HepG2 (cell line): Measurements from ENCODE around the gene TP53TG5. TPM values are rescaled to one million over a fixed set of nuclear protein-coding genes. Genes with fewer than 3 reads are reported as not detected.
A peak's percentile ranks its signal among the peaks of the same experiment; 100 is the strongest.

ENCODE experiments used
- ARNTL ChIP-seq: sonication (generic); formaldehyde crosslinking; IDR thresholded peaks from 2 replicates; pipeline ENCODE4 v1.4.0; 2020; ENCODE audit warnings: mild to moderate bottlenecking, missing genetic modification reagents
- CREB1 ChIP-seq, 2 experiments: fragments of 450-650 bp in 1 of 2; IDR thresholded peaks; 2 replicates each; pipeline ENCODE4 v1.6.1; 2016 to 2017; ENCODE audit warnings: control low read depth in 1 of 2, mild to moderate bottlenecking in 1 of 2, missing compliant biosample characterization in 1 of 2, missing genetic modification characterization in 1 of 2
- DR1 ChIP-seq: sonication (generic); formaldehyde crosslinking; IDR thresholded peaks from 2 replicates; pipeline ENCODE4 v1.8.0; 2021; ENCODE audit warnings: mild to moderate bottlenecking, missing genetic modification reagents, inconsistent platforms
- GLI4 ChIP-seq: sonication (generic); formaldehyde crosslinking; IDR thresholded peaks from 2 replicates; pipeline ENCODE4 v1.5.1; 2020; ENCODE audit warnings: missing genetic modification reagents, mild to moderate bottlenecking, moderate library complexity, borderline replicate concordance
- HOXA3 ChIP-seq: sonication (generic); formaldehyde crosslinking; IDR thresholded peaks from 2 replicates; pipeline ENCODE4 v1.5.0; 2020; ENCODE audit warnings: missing genetic modification reagents
- NFIC ChIP-seq: IDR thresholded peaks from 2 replicates; pipeline ENCODE4 v1.6.1; 2012; ENCODE audit warnings: mild to moderate bottlenecking, low read length, inconsistent platforms
- NKX3-1 ChIP-seq: sonication (generic); formaldehyde crosslinking; IDR thresholded peaks from 2 replicates; pipeline ENCODE4 v1.5.0; 2020; ENCODE audit warnings: missing genetic modification reagents
- PRMT3 ChIP-seq: sonication (generic); formaldehyde crosslinking; IDR thresholded peaks from 2 replicates; pipeline ENCODE4 v1.8.1; 2022; ENCODE audit warnings: low read depth, mild to moderate bottlenecking, moderate library complexity, missing genetic modification reagents, borderline replicate concordance
- SAP130 ChIP-seq: IDR thresholded peaks from 2 replicates; pipeline ENCODE4 v1.6.1; 2016; ENCODE audit warnings: low read depth
- SMAD9 ChIP-seq: sonication (generic); formaldehyde crosslinking; IDR thresholded peaks from 2 replicates; pipeline ENCODE4 v1.5.1; 2020; ENCODE audit warnings: mild to moderate bottlenecking, missing genetic modification reagents
- SP4 ChIP-seq: sonication (generic); formaldehyde crosslinking; IDR thresholded peaks from 2 replicates; pipeline ENCODE4 v1.8.1; 2023; ENCODE audit warnings: mild to moderate bottlenecking, missing genetic modification reagents
- SRSF4 ChIP-seq: fragments of 200-400 bp; formaldehyde crosslinking; IDR thresholded peaks from one replicate; pipeline ENCODE4 v1.6.1; 2018; ENCODE audit warnings: mild to moderate bottlenecking, low read depth, low read length, moderate library complexity; ENCODE audit not compliant: poor library complexity, severe bottlenecking
- ZBTB43 ChIP-seq: sonication (generic); formaldehyde crosslinking; conservative IDR thresholded peaks from 2 replicates; pipeline ENCODE4 v1.4.0; 2020; ENCODE audit warnings: missing genetic modification reagents
- ZFP82 ChIP-seq: sonication (generic); formaldehyde crosslinking; IDR thresholded peaks from 2 replicates; pipeline ENCODE4 v1.5.1; 2020; ENCODE audit warnings: mild to moderate bottlenecking, missing genetic modification reagents, borderline replicate concordance
- ZFYVE20 ChIP-seq: sonication (generic); formaldehyde crosslinking; IDR thresholded peaks from 2 replicates; pipeline ENCODE4 v1.8.0; 2023; ENCODE audit warnings: low read depth, mild to moderate bottlenecking, moderate library complexity, missing genetic modification reagents, borderline replicate concordance
- ZNF12 ChIP-seq: sonication (generic); formaldehyde crosslinking; IDR thresholded peaks from 2 replicates; pipeline ENCODE4 v1.5.0; 2020; ENCODE audit warnings: missing genetic modification reagents
- ZNF331 ChIP-seq: sonication (generic); formaldehyde crosslinking; IDR thresholded peaks from 2 replicates; pipeline ENCODE4 v1.4.0; 2020; ENCODE audit warnings: missing genetic modification reagents
- ZNF382 ChIP-seq: sonication (generic); formaldehyde crosslinking; IDR thresholded peaks from 2 replicates; pipeline ENCODE4 v1.5.0; 2020; ENCODE audit warnings: missing genetic modification reagents, mild to moderate bottlenecking, borderline replicate concordance
- ZNF598 ChIP-seq: sonication (generic); formaldehyde crosslinking; IDR thresholded peaks from 2 replicates; pipeline ENCODE4 v1.5.1; 2020; ENCODE audit warnings: mild to moderate bottlenecking, missing genetic modification reagents, borderline replicate concordance
- ZNF644 ChIP-seq: IDR thresholded peaks from 2 replicates; pipeline ENCODE4 v1.6.1; 2016; ENCODE audit warnings: low read depth
- polyA plus RNA-seq, 8 experiments: library from polyadenylated mRNA; depleted of rRNA in 3 of 8; stranded (reverse) in 7 of 8; unstranded in 1 of 8; fragments of >200 nt; fragmentation: Illumina TruSeq in 4 of 8; extraction: Trizol in 4 of 8; gene quantifications; 2 replicates each; pipeline versions ENCODE4 v1.2.1 to v1.2.3, GENCODE V29; 2011 to 2016; ENCODE audit warnings: low read depth in 4 of 8, missing spikeins in 1 of 8, mixed read lengths in 1 of 8; ENCODE audit not compliant: insufficient read depth in 1 of 8
- total RNA-seq, 5 experiments: library from RNA; depleted of rRNA; stranded (reverse); fragments of >200 nt; fragmentation: Illumina TruSeq; extraction: Trizol; gene quantifications; 2 replicates each; pipeline ENCODE4 v1.2.3, GENCODE V29; 2016; ENCODE audit warnings: low read depth in 1 of 5
- TF ChIP-seq, protein P1 (sequence below): sonication (generic); formaldehyde crosslinking; IDR thresholded peaks from 2 replicates; pipeline ENCODE4 v1.4.0; 2020; ENCODE audit warnings: missing genetic modification reagents
- TF ChIP-seq, protein P2 (sequence below): sonication (generic); formaldehyde crosslinking; conservative IDR thresholded peaks from 2 replicates; pipeline ENCODE4 v1.8.0; 2022; ENCODE audit warnings: low read depth, missing genetic modification reagents
- TF ChIP-seq, protein P3 (sequence below): sonication (generic); formaldehyde crosslinking; IDR thresholded peaks from 2 replicates; pipeline ENCODE4 v1.4.0; 2020; ENCODE audit warnings: missing genetic modification reagents
- TF ChIP-seq, protein P4 (sequence below): sonication (generic); formaldehyde crosslinking; IDR thresholded peaks from 2 replicates; pipeline ENCODE4 v1.4.0; 2020; ENCODE audit warnings: missing genetic modification reagents

TP53TG5 gene
- total and polyA plus RNA-seq, 2 of the 13 experiments (the other 11 are each of a cell fraction or from before 2014, with no cell fraction given) = 0.11 TPM; not detected in 1

DNA sequence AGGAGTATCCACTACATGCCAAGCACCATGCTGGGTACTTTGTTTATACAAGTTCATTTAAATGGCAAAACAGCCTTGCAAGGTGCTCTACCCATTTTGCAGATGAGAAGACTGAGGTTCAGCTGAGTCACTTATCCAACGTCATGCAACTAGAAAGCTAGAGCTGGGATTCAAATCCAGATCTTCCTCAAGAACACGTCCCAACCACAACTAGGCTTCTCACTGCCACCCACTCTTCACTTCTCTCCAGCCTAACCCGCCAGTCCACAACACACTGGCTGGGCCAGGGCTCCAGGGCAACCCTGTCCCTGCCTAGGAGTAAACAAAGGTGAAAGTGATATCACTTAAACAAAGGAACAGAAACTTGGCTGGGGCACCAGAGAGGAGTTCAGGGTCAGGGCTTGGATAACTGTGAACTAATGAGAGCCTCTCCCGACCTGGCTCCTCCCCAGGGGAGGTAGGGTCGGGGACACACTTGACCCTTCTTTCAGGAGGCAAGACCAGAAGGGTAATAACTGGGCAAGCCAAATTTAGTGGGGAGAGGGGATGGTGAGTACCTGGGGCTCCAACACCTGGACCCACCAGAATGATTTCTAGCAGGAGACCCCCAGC, 37.8 kb downstream of the TP53TG5 start (continued):
- TF ChIP-seq SAP130 (CRISPR knock-in tag) (peak; percentile 54), NKX3-1 (no peak), ZNF598 (CRISPR knock-in tag) (no peak), SP4 (CRISPR knock-in tag) (no peak), HOXA3 (CRISPR knock-in tag) (no peak; the same call in 1 of the 2 replicates), ZNF331 (CRISPR knock-in tag) (0 out of 2 replicates have a peak, but pooled peaks have one; percentile 54), ZNF12 (CRISPR knock-in tag) (0 out of 2 replicates have a peak, but pooled peaks have one; percentile 20), ZFYVE20 (no peak), ARNTL (CRISPR knock-in tag) (peak; percentile 56; the same call in 1 of the 2 replicates), ZFP82 (CRISPR knock-in tag) (no peak), SMAD9 (CRISPR knock-in tag) (no peak), DR1 (CRISPR knock-in tag) (no peak), PRMT3 (CRISPR knock-in tag) (no peak), CREB1 (IDR thresholded peaks at IDR 0.05) (no peak), CREB1 (CRISPR knock-in tag; IDR thresholded peaks at IDR 0.05) (no peak), ZNF644 (CRISPR knock-in tag) (peak; percentile 39; the same call in 1 of the 2 replicates), SRSF4 (no peak), NFIC (no peak), GLI4 (CRISPR knock-in tag) (no peak), ZBTB43 (CRISPR knock-in tag) (0 out of 2 replicates have a peak, but pooled peaks have one; percentile 27), ZNF382 (CRISPR knock-in tag) (no peak)
- TF ChIP-seq, protein P1, sequence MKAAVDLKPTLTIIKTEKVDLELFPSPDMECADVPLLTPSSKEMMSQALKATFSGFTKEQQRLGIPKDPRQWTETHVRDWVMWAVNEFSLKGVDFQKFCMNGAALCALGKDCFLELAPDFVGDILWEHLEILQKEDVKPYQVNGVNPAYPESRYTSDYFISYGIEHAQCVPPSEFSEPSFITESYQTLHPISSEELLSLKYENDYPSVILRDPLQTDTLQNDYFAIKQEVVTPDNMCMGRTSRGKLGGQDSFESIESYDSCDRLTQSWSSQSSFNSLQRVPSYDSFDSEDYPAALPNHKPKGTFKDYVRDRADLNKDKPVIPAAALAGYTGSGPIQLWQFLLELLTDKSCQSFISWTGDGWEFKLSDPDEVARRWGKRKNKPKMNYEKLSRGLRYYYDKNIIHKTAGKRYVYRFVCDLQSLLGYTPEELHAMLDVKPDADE (CRISPR knock-in tag) = no peak
- TF ChIP-seq, protein P2, sequence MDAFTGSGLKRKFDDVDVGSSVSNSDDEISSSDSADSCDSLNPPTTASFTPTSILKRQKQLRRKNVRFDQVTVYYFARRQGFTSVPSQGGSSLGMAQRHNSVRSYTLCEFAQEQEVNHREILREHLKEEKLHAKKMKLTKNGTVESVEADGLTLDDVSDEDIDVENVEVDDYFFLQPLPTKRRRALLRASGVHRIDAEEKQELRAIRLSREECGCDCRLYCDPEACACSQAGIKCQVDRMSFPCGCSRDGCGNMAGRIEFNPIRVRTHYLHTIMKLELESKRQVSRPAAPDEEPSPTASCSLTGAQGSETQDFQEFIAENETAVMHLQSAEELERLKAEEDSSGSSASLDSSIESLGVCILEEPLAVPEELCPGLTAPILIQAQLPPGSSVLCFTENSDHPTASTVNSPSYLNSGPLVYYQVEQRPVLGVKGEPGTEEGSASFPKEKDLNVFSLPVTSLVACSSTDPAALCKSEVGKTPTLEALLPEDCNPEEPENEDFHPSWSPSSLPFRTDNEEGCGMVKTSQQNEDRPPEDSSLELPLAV = no peak
- TF ChIP-seq, protein P3, sequence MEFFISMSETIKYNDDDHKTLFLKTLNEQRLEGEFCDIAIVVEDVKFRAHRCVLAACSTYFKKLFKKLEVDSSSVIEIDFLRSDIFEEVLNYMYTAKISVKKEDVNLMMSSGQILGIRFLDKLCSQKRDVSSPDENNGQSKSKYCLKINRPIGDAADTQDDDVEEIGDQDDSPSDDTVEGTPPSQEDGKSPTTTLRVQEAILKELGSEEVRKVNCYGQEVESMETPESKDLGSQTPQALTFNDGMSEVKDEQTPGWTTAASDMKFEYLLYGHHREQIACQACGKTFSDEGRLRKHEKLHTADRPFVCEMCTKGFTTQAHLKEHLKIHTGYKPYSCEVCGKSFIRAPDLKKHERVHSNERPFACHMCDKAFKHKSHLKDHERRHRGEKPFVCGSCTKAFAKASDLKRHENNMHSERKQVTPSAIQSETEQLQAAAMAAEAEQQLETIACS (CRISPR knock-in tag) = no peak
- TF ChIP-seq, protein P4, sequence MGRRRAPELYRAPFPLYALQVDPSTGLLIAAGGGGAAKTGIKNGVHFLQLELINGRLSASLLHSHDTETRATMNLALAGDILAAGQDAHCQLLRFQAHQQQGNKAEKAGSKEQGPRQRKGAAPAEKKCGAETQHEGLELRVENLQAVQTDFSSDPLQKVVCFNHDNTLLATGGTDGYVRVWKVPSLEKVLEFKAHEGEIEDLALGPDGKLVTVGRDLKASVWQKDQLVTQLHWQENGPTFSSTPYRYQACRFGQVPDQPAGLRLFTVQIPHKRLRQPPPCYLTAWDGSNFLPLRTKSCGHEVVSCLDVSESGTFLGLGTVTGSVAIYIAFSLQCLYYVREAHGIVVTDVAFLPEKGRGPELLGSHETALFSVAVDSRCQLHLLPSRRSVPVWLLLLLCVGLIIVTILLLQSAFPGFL = no peak
